Naive thymus-derived CD8-positive, alpha-beta T cell (primary cell): ENCODE measurements around the gene WNK2. TPM values are rescaled to one million over a fixed set of nuclear protein-coding genes. Genes with fewer than 3 reads are reported as not detected.

ENCODE experiments used
- ATAC-seq, 2 donors: fragments of 150-1000 bp; cut with Tn5 transposase in 1 of 2; sonication (Bioruptor Pico), chemical (Tn5 transposase) in 1 of 2; 1 replicate in 1 of 2; 2 replicates in 1 of 2; pipeline ENCODE4 v1.10.0; 2021; ENCODE audit warnings: mild to moderate bottlenecking in 2 of 2, moderate library complexity in 2 of 2
- POLR2A ChIA-PET: fragments of 350-600 bp; sonication (Branson Sonifier 250); formaldehyde crosslinking; loops from one replicate; lab custom pipeline; 2021; ENCODE audit warnings: antibody characterized with exemption; lab: Charles Lee
- DNase-seq, 10 donors: peaks; one replicate each; pipeline versions ENCODE4 v3.0.0 to v3.0.0-alpha.2; 2020 to 2022
- H3K27ac Mint-ChIP-seq, 10 donors: one replicate each; pipeline ENCODE4 v1.8.0; 2020 to 2022; ENCODE audit warnings: mild to moderate bottlenecking in 10 of 10, mixed read lengths in 10 of 10, moderate library complexity in 4 of 10, inconsistent platforms in 1 of 10
- H3K27me3 Mint-ChIP-seq, 5 donors: one replicate each; pipeline ENCODE4 v1.8.0; 2021 to 2022; ENCODE audit warnings: mixed read lengths in 5 of 5
- H3K36me3 Mint-ChIP-seq, 3 donors: one replicate each; pipeline ENCODE4 v1.8.0; 2020 to 2022; ENCODE audit warnings: mixed read lengths in 3 of 3, mild to moderate bottlenecking in 2 of 3, inconsistent platforms in 1 of 3
- H3K4me1 Mint-ChIP-seq, 4 donors: one replicate each; pipeline ENCODE4 v1.8.0; 2021 to 2022; ENCODE audit warnings: mixed read lengths in 4 of 4
- H3K4me3 Mint-ChIP-seq, 10 donors: one replicate each; pipeline ENCODE4 v1.8.0; 2020 to 2022; ENCODE audit warnings: mild to moderate bottlenecking in 10 of 10, mixed read lengths in 10 of 10, moderate library complexity in 6 of 10, inconsistent platforms in 1 of 10
- H3K9me3 Mint-ChIP-seq, 9 donors: one replicate each; pipeline ENCODE4 v1.8.0; 2020 to 2022; ENCODE audit warnings: mixed read lengths in 9 of 9, mild to moderate bottlenecking in 3 of 9, inconsistent platforms in 1 of 9, moderate library complexity in 1 of 9
- polyA plus RNA-seq, 3 donors: library from polyadenylated mRNA; unstranded; fragments of 300-500 nt; fragmentation: Illumina TruSeq; gene quantifications; one replicate each; pipeline ENCODE4 v1.2.3, GENCODE V29; 2021
- total RNA-seq, 8 experiments: library from RNA in 2 of 8; stranded (reverse) in 2 of 8; gene quantifications; one replicate each; pipeline ENCODE4 v1.2.3 and lab custom pipeline; 2021 to 2026

The WNK2 gene
- total and polyA plus RNA-seq, 5 experiments from 2014 or later = 0.27 TPM; not detected in 4

- H3K27me3 Mint-ChIP-seq = peaks cover 0 to 7% (median 3%) of the 10 kb centered on the region in 5 donors
- no peak for ATAC-seq
- peak overlapping the region in 1 of 10 donors; percentile 75 for H3K27ac Mint-ChIP-seq
- no peak overlapping the region for H3K4me3 Mint-ChIP-seq
- DNase-seq = no peak
- H3K4me1 Mint-ChIP-seq = peaks cover 0 to 12% (median 4%) of the 10 kb centered on the region in 4 donors
- H3K9me3 Mint-ChIP-seq = peaks cover 0 to 2% (median 0%) of the 10 kb centered on the region in 9 donors
- POLR2A ChIA-PET = no interaction called here
- H3K36me3 Mint-ChIP-seq = no peaks in the 10 kb centered on the region
Measured at GRCh38 chr9:93288891-93289883, 105.2 kb downstream of the WNK2 start.

GRCh38 chr9:93290495-93291434, 106.8 kb downstream of the WNK2 start:
- DNase-seq (peak in 1 of 10 donors; percentile 62), ATAC-seq (no peak)
- H3K4me3 Mint-ChIP-seq = no peak overlapping the region
- no peaks in the 10 kb centered on the region for H3K9me3 Mint-ChIP-seq
- H3K36me3 Mint-ChIP-seq = no peaks in the 10 kb centered on the region
- H3K27me3 Mint-ChIP-seq = peaks cover 0 to 8% (median 4%) of the 10 kb centered on the region in 5 donors
- peak overlapping the region in 2 of 10 donors; percentile 19 to 65 for H3K27ac Mint-ChIP-seq
- peaks cover 0 to 12% (median 5%) of the 10 kb centered on the region in 4 donors for H3K4me1 Mint-ChIP-seq
- POLR2A ChIA-PET = interaction anchor here (0.5 kb wide), 1 partner anchor 505 kb away, joined by 3 read pairs; no protein-coding TSS in a partner anchor

GRCh38 chr9:93291536-93292287, 107.8 kb downstream of the WNK2 start:
- H3K4me3 Mint-ChIP-seq = no peak overlapping the region
- POLR2A ChIA-PET = no interaction called here
- H3K4me1 Mint-ChIP-seq = peaks cover 0 to 6% (median 3%) of the 10 kb centered on the region in 4 donors
- H3K9me3 Mint-ChIP-seq = no peaks in the 10 kb centered on the region
- peaks cover 0 to 8% (median 4%) of the 10 kb centered on the region in 5 donors for H3K27me3 Mint-ChIP-seq
- ATAC-seq (no peak), DNase-seq (peak in 1 of 10 donors; percentile 57)
- peak overlapping the region in 3 of 10 donors; percentile 9 to 19 (median 11) for H3K27ac Mint-ChIP-seq
- H3K36me3 Mint-ChIP-seq = no peaks in the 10 kb centered on the region

- peaks cover 4 to 8% (median 6%) of the 10 kb centered on the region in 4 donors for H3K4me1 Mint-ChIP-seq
- no peak for ATAC-seq
- no peak overlapping the region for H3K4me3 Mint-ChIP-seq
Measured at GRCh38 chr9:93292288-93292615, 108.3 kb downstream of the WNK2 start.

GRCh38 chr9:93292664-93293328, 108.9 kb downstream of the WNK2 start:
- no peak for ATAC-seq
- no peaks in the 10 kb centered on the region for H3K9me3 Mint-ChIP-seq
- H3K4me3 Mint-ChIP-seq = no peak overlapping the region
- H3K27ac Mint-ChIP-seq = no peak overlapping the region
- POLR2A ChIA-PET = no interaction called here
- H3K36me3 Mint-ChIP-seq = no peaks in the 10 kb centered on the region
- DNase-seq = peak in 1 of 10 donors; percentile 54
- H3K4me1 Mint-ChIP-seq = peaks cover 8 to 10% (median 9%) of the 10 kb centered on the region in 4 donors
- peaks cover 0 to 8% (median 4%) of the 10 kb centered on the region in 5 donors for H3K27me3 Mint-ChIP-seq

More at GRCh38 chr9:93292288-93292615, 108.3 kb downstream of the WNK2 start:
- Mint-ChIP-seq H3K27ac (no peak overlapping the region), H3K36me3 (no peaks in the 10 kb centered on the region), H3K27me3 (peaks cover 0 to 8% (median 4%) of the 10 kb centered on the region in 5 donors), H3K9me3 (no peaks in the 10 kb centered on the region)
- POLR2A ChIA-PET = no interaction called here
- no peak for DNase-seq

GRCh38 chr9:93294011-93294410, 110.1 kb downstream of the WNK2 start:
- POLR2A ChIA-PET = no interaction called here
- Mint-ChIP-seq H3K27ac (peak overlapping the region in 5 of 10 donors; percentile 36 to 76 (median 40)), H3K27me3 (peaks cover 0 to 8% (median 4%) of the 10 kb centered on the region in 5 donors), H3K4me3 (peak overlapping the region in 1 of 10 donors; percentile 14), H3K36me3 (no peaks in the 10 kb centered on the region), H3K4me1 (peaks cover 8 to 13% (median 12%) of the 10 kb centered on the region in 4 donors), H3K9me3 (no peaks in the 10 kb centered on the region)
- DNase-seq (peak in 1 of 10 donors; percentile 40), ATAC-seq (no peak)

GRCh38 chr9:93295031-93295430, 111.1 kb downstream of the WNK2 start:
- no peak for ATAC-seq
- Mint-ChIP-seq H3K27me3 (peaks cover 0 to 8% (median 2%) of the 10 kb centered on the region in 5 donors), H3K4me1 (peaks cover 8 to 13% (median 10%) of the 10 kb centered on the region in 4 donors), H3K9me3 (no peaks in the 10 kb centered on the region), H3K4me3 (no peak overlapping the region), H3K36me3 (no peaks in the 10 kb centered on the region), H3K27ac (no peak overlapping the region)
- POLR2A ChIA-PET = no interaction called here
- peak in 1 of 10 donors; percentile 43 for DNase-seq

- DNase-seq (no peak), ATAC-seq (no peak)
- POLR2A ChIA-PET = no interaction called here
- peak overlapping the region in 1 of 10 donors; percentile 51 for H3K27ac Mint-ChIP-seq
- peaks cover 8 to 13% (median 10%) of the 10 kb centered on the region in 4 donors for H3K4me1 Mint-ChIP-seq
- peaks cover 0 to 8% (median 2%) of the 10 kb centered on the region in 5 donors for H3K27me3 Mint-ChIP-seq
- no peak overlapping the region for H3K4me3 Mint-ChIP-seq
- H3K36me3 Mint-ChIP-seq = no peaks in the 10 kb centered on the region
- H3K9me3 Mint-ChIP-seq = no peaks in the 10 kb centered on the region
Measured at GRCh38 chr9:93295456-93296076, 111.6 kb downstream of the WNK2 start.

GRCh38 chr9:93296889-93297480, 113.0 kb downstream of the WNK2 start:
- DNase-seq (no peak), ATAC-seq (no peak)
- H3K27ac Mint-ChIP-seq = peak overlapping the region in 5 of 10 donors; percentile 23 to 87 (median 66)
- H3K9me3 Mint-ChIP-seq = no peaks in the 10 kb centered on the region
- peaks cover 8 to 14% (median 10%) of the 10 kb centered on the region in 4 donors for H3K4me1 Mint-ChIP-seq
- peaks cover 0 to 8% (median 2%) of the 10 kb centered on the region in 5 donors for H3K27me3 Mint-ChIP-seq
- no peaks in the 10 kb centered on the region for H3K36me3 Mint-ChIP-seq
- H3K4me3 Mint-ChIP-seq = peak overlapping the region in 1 of 10 donors; percentile 10
- POLR2A ChIA-PET = interaction anchor here (1.1 kb wide), 1 partner anchor 269 kb away, joined by 3 read pairs; no protein-coding TSS in a partner anchor

- H3K4me1 Mint-ChIP-seq = peaks cover 8 to 22% (median 10%) of the 10 kb centered on the region in 4 donors
- no peak overlapping the region for H3K4me3 Mint-ChIP-seq
- no peak for ATAC-seq
- peaks cover 0 to 8% (median 2%) of the 10 kb centered on the region in 5 donors for H3K27me3 Mint-ChIP-seq
- H3K27ac Mint-ChIP-seq = peak overlapping the region in 2 of 10 donors; percentile 23 to 67
- POLR2A ChIA-PET = interaction anchor here (1.1 kb wide), 1 partner anchor 269 kb away, joined by 3 read pairs; no protein-coding TSS in a partner anchor
- H3K9me3 Mint-ChIP-seq = no peaks in the 10 kb centered on the region
- H3K36me3 Mint-ChIP-seq = no peaks in the 10 kb centered on the region
- peak in 1 of 10 donors; percentile 40 for DNase-seq
Measured at GRCh38 chr9:93297659-93298497, 113.9 kb downstream of the WNK2 start.
